ENCODE data around the gene ADAM33.

The ADAM33 gene

DNA sequence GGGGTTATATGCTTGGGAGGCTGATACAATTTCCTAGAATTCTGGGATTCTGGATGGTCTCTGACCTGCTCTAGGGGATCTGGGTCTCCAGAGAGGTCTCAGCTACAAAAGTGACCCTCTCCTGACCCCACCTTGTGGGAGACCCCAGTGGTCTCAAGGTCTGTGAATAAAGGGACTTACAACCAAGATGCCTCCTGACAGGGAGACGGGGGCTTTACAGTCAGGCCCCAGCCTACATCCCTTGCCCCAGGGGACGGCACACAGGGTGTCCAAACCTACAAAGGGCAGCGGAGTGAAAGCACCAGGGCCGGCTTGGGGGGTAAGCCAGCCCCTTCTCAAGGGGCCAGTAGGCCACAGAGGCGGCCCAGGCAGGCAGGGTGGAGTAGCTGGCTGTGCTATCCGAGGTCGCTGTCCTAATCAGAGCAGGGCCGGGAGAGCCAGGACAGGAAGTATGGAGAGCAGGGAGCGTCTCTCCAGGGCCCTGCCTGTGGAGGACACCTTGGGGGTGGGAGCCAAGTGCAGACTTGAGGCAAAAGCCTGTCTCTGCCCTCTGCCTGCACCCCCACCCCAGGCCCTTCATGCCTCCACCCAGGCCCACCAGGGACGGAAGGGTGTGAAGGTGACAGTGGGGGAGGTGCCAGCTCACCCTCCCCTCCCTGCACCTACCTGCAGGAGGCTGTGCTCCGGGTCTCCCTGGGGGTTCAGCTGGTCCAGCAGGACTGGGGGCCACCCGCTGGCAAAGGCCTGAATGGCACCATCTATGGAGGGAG lies 22.1 kb downstream of the ADAM33 start:
- no peak overlapping the region for H3K4me3 ChIP-seq (replicated peaks; ENCODE audit: low read depth, low read length)
- TF ChIP-seq, protein P1, sequence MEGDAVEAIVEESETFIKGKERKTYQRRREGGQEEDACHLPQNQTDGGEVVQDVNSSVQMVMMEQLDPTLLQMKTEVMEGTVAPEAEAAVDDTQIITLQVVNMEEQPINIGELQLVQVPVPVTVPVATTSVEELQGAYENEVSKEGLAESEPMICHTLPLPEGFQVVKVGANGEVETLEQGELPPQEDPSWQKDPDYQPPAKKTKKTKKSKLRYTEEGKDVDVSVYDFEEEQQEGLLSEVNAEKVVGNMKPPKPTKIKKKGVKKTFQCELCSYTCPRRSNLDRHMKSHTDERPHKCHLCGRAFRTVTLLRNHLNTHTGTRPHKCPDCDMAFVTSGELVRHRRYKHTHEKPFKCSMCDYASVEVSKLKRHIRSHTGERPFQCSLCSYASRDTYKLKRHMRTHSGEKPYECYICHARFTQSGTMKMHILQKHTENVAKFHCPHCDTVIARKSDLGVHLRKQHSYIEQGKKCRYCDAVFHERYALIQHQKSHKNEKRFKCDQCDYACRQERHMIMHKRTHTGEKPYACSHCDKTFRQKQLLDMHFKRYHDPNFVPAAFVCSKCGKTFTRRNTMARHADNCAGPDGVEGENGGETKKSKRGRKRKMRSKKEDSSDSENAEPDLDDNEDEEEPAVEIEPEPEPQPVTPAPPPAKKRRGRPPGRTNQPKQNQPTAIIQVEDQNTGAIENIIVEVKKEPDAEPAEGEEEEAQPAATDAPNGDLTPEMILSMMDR (IDR thresholded peaks at IDR 0.05; ENCODE audit: low read length, missing control alignments), result no peak
- DNase-seq (ENCODE audit: low read depth), result no peak

DNA sequence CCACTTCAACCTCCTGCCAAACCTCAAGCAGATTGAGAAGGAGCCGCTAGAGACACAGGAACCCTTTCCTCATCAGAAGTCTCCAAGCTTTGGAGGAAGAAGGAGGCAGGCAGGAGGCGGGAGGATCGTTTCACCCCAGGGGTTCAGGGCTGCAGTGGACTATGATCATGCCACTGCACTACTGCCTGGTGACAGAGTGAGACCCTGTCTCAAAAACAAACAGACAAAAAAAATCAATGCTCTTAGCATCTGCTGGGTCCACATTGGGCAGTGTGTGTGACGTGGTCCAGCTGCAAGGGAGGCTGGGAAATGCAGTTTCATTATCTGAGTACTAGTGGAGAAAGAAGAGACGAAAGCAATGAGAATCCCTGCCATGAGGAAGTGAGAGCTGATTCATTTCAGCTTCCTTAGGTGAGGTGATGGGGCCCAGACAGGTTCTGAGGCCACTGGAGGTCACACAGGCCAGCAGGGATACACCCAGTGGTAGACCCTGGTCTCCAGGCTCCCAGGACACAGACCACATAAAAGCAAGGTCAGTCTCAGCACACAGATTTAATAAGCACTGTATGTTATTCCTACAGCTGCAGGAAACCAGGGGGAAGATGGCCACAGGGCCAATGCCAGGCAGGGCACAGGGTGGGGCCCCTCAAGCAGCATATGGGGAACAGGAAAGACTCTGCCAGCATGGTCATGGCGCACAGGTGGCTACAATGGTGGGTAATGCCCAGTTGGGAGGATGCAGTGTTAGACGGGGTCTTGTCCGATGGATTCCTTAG lies 22.9 kb downstream of the ADAM33 start:
- DNase-seq (ENCODE audit: low read depth), result peak; percentile 11
- TF ChIP-seq, protein P1 (IDR thresholded peaks at IDR 0.05; ENCODE audit: low read length, missing control alignments), result no peak
- H3K4me3 ChIP-seq (replicated peaks; ENCODE audit: low read depth, low read length), result no peak overlapping the region

DNA sequence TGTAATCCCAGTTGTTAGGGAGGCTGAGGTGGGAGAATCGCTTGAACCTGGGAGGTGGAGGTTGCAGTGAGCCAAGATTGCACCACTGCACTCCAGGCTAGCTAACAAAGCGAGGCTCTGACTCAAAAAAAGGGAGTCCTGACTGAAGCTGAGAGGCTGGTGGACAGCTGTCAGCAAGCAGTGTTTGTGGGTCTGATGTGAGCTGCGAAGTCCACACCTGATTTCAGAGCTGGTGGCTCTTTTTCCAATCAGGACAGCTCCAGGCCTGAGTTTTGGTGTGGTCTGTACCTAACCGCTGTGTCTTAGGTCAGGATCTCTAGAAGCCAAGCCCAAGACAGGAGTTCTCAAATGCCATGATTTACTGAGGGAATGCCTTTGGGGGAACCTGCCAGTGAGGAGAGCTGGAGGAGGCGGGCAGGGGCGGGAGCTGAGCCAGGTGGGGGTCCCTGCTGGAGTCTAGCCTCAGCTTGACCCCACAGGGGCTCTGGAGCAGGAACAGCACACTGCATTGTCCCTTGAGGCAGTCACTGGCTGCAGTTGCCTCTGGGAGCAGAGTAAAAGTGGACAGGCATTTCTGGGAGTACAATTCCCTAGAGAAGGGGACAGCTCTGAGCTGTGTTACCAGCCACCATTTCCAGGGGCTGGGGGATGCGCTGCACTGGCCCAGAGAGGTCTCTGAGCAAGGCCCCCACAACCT lies 23.6 kb downstream of the ADAM33 start:
- no peak for DNase-seq (ENCODE audit: low read depth)
- H3K4me3 ChIP-seq (replicated peaks; ENCODE audit: low read depth, low read length), result no peak overlapping the region
- TF ChIP-seq, protein P1 (IDR thresholded peaks at IDR 0.05; ENCODE audit: low read length, missing control alignments), result no peak

DNA sequence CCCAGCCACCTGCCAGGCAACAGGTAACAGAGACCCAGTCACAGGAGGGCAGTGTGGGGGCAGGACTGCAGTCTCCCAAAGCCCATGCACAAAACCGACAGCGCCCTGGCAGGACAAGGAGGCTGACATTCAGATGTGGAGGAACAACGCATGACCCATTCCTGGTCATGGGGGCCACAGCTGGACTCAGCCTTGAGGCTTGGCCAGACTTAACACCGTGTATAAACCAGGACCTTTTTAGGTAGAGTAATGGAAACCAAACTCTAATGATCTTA lies 26.7 kb downstream of the ADAM33 start:
- no peak for DNase-seq (ENCODE audit: low read depth)
- no peak overlapping the region for H3K4me3 ChIP-seq (replicated peaks; ENCODE audit: low read depth, low read length)
- TF ChIP-seq, protein P1 (IDR thresholded peaks at IDR 0.05; ENCODE audit: low read length, missing control alignments), result no peak

DNA sequence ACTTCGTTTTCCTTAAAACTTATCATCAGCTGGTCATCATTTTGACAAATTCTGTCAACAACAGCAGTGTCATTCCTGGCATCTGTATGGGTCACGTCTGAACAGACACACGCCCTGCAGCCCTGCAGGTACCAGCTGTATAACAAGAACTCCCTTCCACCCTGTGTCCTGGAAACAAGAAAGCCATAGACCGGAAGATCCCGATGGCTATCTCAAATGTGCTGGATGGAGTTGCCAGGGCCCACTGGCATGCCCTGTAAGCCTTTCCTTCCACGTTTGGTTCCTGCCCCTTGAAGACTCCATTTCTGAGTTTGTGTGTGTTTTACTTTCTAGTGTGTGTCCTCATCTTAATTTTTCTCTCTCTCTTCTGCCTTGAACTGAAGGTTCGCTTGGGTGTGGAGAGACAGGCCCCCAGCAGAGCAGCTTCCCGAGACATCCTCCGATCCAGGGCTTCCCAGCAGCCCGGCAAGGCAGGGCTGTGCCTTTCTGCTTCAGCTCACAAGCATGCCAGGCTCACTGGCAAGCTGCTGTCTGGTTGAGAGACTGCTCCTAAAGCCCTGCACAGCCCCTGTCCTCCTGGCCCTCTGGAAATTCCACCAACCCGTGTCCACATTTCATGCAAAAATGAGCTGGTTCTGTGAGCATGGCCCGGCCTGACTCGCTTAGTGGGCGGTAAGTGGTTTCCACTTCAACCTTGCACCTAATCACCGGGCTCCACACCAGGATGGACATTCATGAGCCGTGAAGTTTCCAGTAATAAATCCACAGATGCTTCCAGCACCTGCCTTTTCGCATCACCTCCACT lies 27.3 kb downstream of the ADAM33 start:
- H3K4me3 ChIP-seq (replicated peaks; ENCODE audit: low read depth, low read length), result no peak overlapping the region
- no peak for DNase-seq (ENCODE audit: low read depth)
- TF ChIP-seq, protein P1 (IDR thresholded peaks at IDR 0.05; ENCODE audit: low read length, missing control alignments), result no peak

DNA sequence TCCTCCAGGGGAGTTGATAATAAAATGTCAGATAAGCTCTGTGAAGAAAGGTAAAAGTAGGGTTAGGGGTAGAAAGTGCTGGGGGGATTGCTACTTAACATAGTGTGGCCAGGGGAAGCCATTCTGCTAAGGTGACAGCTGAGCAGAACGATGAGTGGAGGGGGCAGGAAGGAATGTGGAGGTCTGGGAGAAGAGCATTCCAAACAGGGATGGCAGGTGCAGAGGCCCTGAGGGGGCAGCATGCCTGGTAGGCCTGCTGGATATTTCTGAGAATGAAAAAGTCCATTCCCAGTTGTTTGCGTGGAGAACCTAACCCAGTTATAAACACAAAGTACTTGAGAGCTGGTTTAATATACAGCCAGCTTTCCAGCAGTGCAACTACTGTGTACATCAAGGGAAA lies 27.9 kb downstream of the ADAM33 start:
- no peak overlapping the region for H3K4me3 ChIP-seq (replicated peaks; ENCODE audit: low read depth, low read length)
- TF ChIP-seq, protein P1 (IDR thresholded peaks at IDR 0.05; ENCODE audit: low read length, missing control alignments), result no peak
- no peak for DNase-seq (ENCODE audit: low read depth)
